Esophagus squamous epithelium (tissue), 4 donors: ENCODE results near the gene APMAP.

ENCODE experiments used
- CTCF ChIP-seq, 6 experiments: fragments of 450-650 bp in 4 of 6; fragments of 200-600 bp in 2 of 6; sonication (generic) in 2 of 6; IDR thresholded peaks; one replicate each; pipeline ENCODE4 v1.5.1; 2016 to 2019; ENCODE audit warnings: antibody characterized with exemption in 6 of 6, mild to moderate bottlenecking in 4 of 6, moderate library complexity in 4 of 6
- POLR2A ChIP-seq, 4 donors: fragments of 450-650 bp; IDR thresholded peaks; one replicate each; pipeline ENCODE4 v1.6.1; 2017; ENCODE audit warnings: antibody characterized with exemption in 4 of 4, mild to moderate bottlenecking in 4 of 4, moderate library complexity in 3 of 4

GRCh38 chr20:25040438-25040831, 47.9 kb upstream of the APMAP start:
- TF ChIP-seq CTCF (IDR thresholded peaks at IDR 0.05) (no peak), POLR2A (IDR thresholded peaks at IDR 0.05) (no peak)
